ENCODE data around the gene MPEG1.

MPEG1 gene

GRCh38 chr11:59174664-59175033, 38.1 kb downstream of the MPEG1 start:
- TF ChIP-seq MYC (IDR thresholded peaks at IDR 0.05; ENCODE audit: low read depth, low read length) (no peak), POLR2A (IDR thresholded peaks at IDR 0.05; ENCODE audit: extremely low read depth, insufficient read length) (no peak)
- TF ChIP-seq, protein P1, sequence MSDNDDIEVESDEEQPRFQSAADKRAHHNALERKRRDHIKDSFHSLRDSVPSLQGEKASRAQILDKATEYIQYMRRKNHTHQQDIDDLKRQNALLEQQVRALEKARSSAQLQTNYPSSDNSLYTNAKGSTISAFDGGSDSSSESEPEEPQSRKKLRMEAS (IDR thresholded peaks at IDR 0.05; ENCODE audit: low read depth, low read length) = no peak
- TF ChIP-seq, protein P2, sequence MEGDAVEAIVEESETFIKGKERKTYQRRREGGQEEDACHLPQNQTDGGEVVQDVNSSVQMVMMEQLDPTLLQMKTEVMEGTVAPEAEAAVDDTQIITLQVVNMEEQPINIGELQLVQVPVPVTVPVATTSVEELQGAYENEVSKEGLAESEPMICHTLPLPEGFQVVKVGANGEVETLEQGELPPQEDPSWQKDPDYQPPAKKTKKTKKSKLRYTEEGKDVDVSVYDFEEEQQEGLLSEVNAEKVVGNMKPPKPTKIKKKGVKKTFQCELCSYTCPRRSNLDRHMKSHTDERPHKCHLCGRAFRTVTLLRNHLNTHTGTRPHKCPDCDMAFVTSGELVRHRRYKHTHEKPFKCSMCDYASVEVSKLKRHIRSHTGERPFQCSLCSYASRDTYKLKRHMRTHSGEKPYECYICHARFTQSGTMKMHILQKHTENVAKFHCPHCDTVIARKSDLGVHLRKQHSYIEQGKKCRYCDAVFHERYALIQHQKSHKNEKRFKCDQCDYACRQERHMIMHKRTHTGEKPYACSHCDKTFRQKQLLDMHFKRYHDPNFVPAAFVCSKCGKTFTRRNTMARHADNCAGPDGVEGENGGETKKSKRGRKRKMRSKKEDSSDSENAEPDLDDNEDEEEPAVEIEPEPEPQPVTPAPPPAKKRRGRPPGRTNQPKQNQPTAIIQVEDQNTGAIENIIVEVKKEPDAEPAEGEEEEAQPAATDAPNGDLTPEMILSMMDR (IDR thresholded peaks at IDR 0.05; ENCODE audit: low read depth, low read length) = no peak
- no peak overlapping the region for H3K4me3 ChIP-seq (ENCODE audit: low read depth, low read length)
- no peak for DNase-seq (ENCODE audit: low read depth)

- H3K4me3 ChIP-seq (ENCODE audit: low read depth, low read length) = no peak overlapping the region
- TF ChIP-seq, protein P1 (IDR thresholded peaks at IDR 0.05; ENCODE audit: low read depth, low read length) = no peak
- TF ChIP-seq MYC (IDR thresholded peaks at IDR 0.05; ENCODE audit: low read depth, low read length) (no peak), POLR2A (IDR thresholded peaks at IDR 0.05; ENCODE audit: extremely low read depth, insufficient read length) (no peak)
- TF ChIP-seq, protein P2 (IDR thresholded peaks at IDR 0.05; ENCODE audit: low read depth, low read length) = no peak
- no peak for DNase-seq (ENCODE audit: low read depth)
Measured at GRCh38 chr11:59173964-59174663, 38.6 kb downstream of the MPEG1 start.

DNA sequence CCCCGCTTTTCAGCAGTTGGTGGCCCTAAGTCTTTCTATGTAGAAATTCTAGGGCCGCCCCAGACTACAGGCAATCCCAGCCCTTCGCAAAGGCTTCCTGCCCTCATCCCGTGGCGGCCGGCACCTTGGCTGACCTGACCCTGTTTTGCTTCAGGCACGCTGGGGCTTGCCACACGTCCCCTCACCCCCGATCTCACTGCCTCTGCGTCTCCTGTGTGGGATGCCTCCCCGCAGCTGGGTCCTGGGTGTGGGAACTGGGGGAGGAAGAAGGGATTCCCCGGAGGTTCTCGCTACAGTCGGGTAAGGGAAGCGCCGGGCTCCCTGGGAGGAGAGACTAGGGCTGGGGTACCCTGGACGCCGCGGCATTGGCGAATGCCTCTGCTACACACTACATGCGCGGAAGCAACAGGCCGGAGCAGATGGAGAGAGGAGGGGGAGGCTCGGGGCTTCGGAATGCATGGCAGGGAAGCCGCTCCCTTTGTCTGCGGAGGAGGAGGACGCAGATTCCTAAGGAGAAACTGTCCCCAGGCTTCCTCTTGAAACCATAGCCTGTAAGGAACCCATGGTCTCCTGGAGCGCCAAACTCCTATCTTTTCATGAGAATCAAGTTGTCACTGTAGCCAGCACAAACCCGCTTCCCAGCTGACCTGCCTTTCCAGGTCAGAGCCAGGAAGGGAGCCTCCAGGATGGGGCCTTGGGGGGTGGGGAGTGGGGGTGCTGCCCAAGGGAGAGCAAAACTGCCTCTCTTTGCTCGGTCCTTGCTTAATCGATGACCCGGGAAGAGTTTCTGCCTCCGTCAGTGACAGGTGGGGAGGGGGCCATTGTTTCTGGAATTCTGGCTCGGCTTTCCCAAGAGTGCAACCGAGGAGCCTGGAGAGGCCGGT, 39.4 kb downstream of the MPEG1 start:
- TF ChIP-seq MYC (IDR thresholded peaks at IDR 0.05; ENCODE audit: low read depth, low read length) (no peak), POLR2A (IDR thresholded peaks at IDR 0.05; ENCODE audit: extremely low read depth, insufficient read length) (no peak)
- peak; percentile 20 for DNase-seq (ENCODE audit: low read depth)
- no peak overlapping the region for H3K4me3 ChIP-seq (ENCODE audit: low read depth, low read length)

DNA sequence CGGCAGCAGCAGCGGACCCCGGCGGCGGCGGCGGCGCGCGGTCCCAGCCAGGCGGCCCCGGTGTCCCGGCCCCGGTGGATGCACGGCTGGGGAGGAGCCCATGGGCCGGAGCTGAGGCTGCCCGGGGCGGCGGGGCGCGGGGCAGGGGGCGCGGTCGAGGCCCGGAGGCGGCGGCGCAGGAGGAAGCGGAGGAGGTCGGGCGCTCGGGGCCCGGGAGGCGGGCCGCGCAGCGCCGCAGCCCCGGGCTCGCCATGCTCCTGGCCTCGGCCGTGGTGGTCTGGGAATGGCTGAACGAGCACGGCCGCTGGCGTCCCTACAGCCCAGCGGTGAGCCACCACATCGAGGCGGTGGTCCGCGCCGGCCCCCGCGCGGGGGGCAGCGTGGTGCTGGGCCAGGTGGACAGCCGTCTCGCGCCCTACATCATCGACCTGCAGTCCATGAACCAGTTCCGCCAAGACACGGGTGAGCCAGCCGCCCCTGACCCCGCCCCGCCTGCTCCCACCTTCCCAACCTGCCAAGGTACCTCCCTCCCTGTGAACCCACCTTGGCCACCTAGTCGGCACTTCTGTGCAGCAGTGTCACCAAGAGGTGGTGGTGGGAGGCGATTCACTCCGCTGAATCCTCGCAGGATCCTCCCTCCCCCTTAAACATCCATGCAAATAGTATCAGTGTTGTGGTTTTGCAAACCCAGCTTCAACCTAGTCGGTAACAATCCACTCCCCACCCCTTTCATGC, 40.2 kb downstream of the MPEG1 start:
- H3K4me3 ChIP-seq (ENCODE audit: low read depth, low read length) = no peak overlapping the region
- TF ChIP-seq, protein P2 (IDR thresholded peaks at IDR 0.05; ENCODE audit: low read depth, low read length) = no peak
- TF ChIP-seq, protein P1 (IDR thresholded peaks at IDR 0.05; ENCODE audit: low read depth, low read length) = no peak

GRCh38 chr11:59171508-59172322, 41.0 kb downstream of the MPEG1 start, which contains the start of gene DTX4:
DTX4 (plus strand) TSS chr11:59172132; CDS start chr11:59172596, 464 bp downstream.
- peak; percentile 90 for DNase-seq (ENCODE audit: low read depth)
- TF ChIP-seq MYC (IDR thresholded peaks at IDR 0.05; ENCODE audit: low read depth, low read length) (no peak), POLR2A (IDR thresholded peaks at IDR 0.05; ENCODE audit: extremely low read depth, insufficient read length) (no peak)
- TF ChIP-seq, protein P1 (IDR thresholded peaks at IDR 0.05; ENCODE audit: low read depth, low read length) = 0 out of 2 replicates have a peak, but pooled peaks have one; percentile 13
- TF ChIP-seq, protein P2 (IDR thresholded peaks at IDR 0.05; ENCODE audit: low read depth, low read length) = peak; percentile 76

More for the DNA sequence above, 40.2 kb downstream of the MPEG1 start:
- peak; percentile 14 for DNase-seq (ENCODE audit: low read depth)

More at GRCh38 chr11:59171508-59172322, 41.0 kb downstream of the MPEG1 start, which contains the start of gene DTX4:
- H3K4me3 ChIP-seq (ENCODE audit: low read depth, low read length) = no peak within 1 kb of the TSS
